NCI-H1436 treated with DMSO at 0.1 percent for 48 hours (cell line): ENCODE results near the gene VTI1A.

Experiments
- DNase-seq: peaks from one replicate; lab custom pipeline; 2025; lab: John Stamatoyannopoulos, UW

Gene VTI1A

GRCh38 chr10:112679392-112679791, 232.4 kb downstream of the VTI1A start:
- DNase-seq, result no peak

DNA sequence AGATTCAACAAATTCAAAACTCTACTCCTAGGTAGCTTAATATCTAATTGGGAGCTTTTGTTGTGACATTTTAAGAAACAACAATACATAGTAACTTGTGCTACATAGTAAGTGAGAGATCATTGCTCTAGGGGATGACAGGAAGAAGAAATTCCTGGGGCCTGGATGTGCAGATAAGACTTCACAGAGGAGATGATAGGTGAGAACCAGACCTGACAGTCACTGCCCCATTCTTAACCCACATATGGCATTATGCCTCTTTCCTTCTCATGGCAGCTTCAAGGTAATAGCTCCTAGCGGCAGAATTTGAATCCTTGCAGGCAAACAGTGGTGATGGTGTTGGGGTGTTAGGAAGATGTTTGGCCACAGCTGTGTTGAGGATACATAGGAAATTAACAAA, 233.6 kb downstream of the VTI1A start:
- no peak for DNase-seq

DNA sequence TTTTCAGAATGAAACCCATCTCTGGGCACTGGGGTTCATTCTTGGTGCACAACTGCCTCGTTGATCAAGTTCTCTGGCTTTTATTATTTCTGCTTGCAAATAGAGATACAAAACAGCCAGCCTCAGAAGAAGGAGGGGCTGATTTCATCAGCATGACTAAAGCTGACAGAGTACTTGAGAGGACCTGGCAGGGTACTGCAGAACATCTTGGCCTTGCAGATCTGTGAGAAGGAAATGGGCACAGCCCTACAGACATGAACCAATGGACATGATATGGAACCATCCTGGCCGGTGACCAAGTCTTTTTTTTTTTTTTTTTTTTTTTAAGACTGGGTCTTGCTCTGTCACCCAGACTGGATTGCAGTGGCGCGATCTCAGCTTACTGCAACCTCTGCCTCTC, 240.6 kb downstream of the VTI1A start:
- no peak for DNase-seq

DNA sequence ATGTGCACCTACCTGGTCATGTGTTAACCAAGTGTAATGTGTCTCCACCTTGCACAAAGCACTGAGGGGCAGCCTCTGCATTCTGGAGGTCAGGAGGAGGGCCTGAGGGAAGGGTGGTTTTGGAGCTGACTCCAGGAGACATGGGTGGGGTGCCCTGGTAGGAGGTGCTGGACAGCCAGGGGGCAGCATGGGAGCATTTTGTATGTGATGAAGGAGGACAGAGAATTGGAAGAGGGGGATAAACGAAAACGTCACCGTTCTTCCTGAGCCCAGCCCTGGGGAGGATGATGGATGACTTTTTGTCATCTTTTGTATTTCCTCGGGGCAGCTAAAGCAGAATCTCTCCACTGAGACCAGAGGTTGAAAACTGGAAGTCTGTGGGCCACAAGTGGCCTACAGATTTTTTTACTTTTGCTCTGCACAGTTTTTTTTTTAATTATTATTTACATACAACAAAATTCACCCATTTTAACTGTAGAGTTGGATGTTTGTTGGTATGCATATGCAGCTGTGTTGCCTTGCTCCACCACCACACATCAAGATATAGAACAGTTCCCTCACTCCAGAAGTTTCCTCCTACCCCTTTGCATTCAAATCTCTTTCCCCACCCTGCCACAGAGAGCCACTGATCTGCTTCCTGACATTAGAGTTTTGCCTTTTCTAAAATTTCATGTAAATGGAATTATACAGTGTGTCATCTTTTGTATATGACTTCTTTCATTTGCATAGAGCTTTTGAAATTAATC, 242.5 kb downstream of the VTI1A start:
- DNase-seq, result no peak

- no peak for DNase-seq
These were observed 248.5 kb downstream of the VTI1A start for GRCh38 chr10:112695539-112695938.

DNA sequence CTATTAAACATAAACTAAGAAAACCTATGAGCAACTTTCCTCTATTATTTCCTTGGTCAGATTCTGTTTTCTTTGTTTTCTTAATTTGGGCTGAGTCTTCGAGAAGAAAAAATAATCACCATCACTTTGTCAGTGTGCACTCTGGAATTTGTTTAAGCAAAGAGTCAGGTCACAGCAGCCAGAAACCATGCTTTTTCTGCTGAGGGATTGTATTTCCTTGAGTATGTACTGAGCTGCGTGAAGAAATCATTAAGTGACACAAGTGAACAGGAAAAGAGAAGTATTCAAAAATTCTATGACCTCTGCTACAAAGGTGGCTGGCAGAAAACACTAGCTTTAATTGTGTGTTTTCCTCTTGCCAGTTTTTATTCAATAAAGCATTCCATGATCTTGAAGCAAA, 249.6 kb downstream of the VTI1A start:
- DNase-seq, result no peak

GRCh38 chr10:112698133-112698817, 251.3 kb downstream of the VTI1A start:
- DNase-seq, result no peak

GRCh38 chr10:112698818-112699164, 251.8 kb downstream of the VTI1A start:
- no peak for DNase-seq

DNA sequence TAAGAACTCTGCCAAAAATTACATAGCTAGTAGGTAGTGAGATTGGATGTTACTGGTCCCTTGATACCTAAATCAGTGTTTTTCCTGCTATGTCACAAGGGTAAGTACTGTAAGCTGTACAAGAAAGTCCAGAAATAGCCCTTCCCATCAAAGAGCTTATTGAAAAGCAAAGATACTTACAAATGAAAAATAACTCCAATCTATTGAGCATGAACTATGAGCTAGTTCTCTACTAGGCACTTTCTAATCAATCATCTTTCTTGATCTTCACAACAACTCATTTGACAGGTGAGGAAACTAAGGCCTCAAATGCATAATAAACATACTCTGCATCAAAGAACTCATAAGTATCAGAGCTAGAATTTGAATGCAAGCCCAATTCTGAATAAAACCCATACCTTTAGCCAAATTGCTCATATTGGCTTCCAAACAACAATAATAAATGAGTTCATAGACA, 253.2 kb downstream of the VTI1A start:
- no peak for DNase-seq

DNA sequence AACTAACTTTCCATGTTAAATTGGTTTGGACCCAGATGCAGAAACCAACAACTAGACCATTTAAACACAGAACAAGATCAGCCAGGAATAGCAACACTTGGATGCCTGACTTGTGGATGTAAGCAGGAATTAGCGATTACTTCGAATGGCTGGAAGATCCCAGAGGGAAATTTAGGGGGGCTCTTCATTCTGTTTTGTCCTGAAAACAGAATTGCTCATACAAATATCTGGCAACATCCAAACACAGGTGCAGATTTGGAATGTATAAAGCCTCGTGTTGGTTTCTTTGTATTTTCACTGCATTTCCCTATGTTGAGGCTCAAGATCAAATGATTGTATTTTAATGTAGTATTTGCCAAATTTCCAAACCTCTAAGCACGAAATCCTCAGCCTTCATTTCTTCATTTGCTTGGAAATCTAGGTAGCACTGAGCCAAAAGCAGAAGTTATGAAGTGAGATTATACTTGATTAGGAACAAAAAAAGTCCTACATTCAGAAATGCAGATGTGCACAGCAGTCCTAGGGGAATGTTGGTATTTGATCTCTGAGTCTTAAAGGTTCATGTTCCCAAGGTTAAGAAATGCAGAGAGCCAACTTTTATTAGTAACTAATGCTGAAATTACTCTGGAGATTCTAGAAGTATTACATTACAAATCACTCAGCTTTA, 254.3 kb downstream of the VTI1A start:
- no peak for DNase-seq

GRCh38 chr10:112701878-112702255, 254.9 kb downstream of the VTI1A start:
- DNase-seq, result no peak

GRCh38 chr10:112706577-112706976, 259.6 kb downstream of the VTI1A start:
- DNase-seq, result no peak

GRCh38 chr10:112708461-112708860, 261.4 kb downstream of the VTI1A start:
- no peak for DNase-seq

DNA sequence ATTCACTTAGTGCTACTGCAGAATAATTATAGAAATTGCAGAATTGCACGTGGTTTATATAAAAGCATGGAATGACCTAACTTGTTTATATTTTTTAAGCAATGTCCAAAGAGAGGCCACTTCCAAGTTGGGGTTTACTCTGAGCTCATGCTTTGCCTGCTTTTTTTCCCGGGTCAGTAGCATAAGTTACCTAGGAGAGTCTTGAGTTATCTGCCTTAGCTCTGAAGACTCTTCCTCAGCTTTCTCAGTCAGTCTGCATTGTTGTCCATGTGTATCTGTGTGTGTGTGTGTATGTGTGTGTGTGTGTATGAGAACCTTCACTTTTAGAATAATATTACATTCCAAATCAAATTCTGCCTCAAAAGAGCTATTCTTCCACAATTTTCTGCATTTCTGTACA, 263.5 kb downstream of the VTI1A start:
- DNase-seq, result no peak

- no peak for DNase-seq
These were observed 264.4 kb downstream of the VTI1A start for GRCh38 chr10:112711366-112711765.

GRCh38 chr10:112712536-112712935, 265.5 kb downstream of the VTI1A start:
- no peak for DNase-seq

DNA sequence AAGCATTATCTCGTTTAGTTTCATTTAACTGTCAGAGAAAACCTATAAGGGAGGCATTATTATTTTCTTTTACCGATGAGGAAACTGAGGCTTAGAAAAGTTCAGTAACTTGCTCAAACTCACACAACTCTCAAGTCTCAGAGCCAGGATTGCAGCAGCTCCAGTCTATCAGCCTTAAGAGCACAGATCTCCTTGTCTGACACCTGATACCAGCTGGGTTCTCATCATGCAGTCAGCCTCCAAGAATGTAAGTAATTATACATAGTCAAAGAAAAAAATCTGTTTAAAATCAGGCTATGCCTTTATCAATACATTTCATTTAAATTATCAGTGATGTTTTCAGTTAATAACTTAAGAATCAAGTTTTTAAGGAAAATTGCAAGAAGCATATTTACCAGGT, 266.4 kb downstream of the VTI1A start:
- DNase-seq, result no peak

DNA sequence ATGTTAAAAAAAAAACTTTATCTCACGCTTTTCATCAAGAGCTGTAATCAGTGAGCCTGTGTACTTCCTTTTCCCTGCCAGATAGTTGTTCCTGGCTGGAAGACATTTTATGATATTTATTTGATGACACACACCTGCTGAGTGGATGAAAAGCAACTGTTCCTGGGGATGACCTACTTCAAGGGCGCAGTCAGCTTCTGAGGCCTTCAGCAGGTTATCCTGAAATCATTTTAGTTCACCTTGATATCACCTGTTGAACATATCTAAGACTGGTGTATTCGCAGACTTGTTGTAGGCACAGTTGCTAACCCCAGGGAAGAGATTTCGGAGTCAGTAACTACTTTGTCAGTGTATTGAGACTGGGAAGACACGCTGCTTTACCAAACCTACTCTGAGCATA, 268.6 kb downstream of the VTI1A start:
- no peak for DNase-seq

- no peak for DNase-seq
These were observed 269.1 kb downstream of the VTI1A start for GRCh38 chr10:112716076-112716475.

GRCh38 chr10:112716924-112717413, 270.0 kb downstream of the VTI1A start:
- DNase-seq, result no peak

DNA sequence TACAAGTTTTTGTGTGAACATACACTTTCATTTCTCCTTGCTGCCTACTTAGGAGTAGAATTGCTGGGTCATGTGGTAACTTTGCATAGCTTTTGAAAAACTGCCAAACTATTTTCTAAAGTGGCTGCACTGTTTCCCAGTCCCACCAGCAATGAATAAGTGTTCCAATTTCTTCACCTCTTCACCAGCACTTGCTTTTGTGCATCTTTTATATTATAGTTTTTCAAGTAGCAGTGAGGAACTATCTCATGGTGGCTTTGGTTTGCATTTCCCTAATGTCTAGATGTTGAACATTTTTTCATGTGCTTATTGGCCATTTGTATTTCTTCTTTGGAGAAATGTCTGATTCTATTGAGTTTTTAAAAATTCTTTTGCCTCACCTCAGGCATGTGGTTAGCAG, 273.2 kb downstream of the VTI1A start:
- no peak for DNase-seq

GRCh38 chr10:112721080-112721698, 274.2 kb downstream of the VTI1A start:
- DNase-seq, result no peak

DNA sequence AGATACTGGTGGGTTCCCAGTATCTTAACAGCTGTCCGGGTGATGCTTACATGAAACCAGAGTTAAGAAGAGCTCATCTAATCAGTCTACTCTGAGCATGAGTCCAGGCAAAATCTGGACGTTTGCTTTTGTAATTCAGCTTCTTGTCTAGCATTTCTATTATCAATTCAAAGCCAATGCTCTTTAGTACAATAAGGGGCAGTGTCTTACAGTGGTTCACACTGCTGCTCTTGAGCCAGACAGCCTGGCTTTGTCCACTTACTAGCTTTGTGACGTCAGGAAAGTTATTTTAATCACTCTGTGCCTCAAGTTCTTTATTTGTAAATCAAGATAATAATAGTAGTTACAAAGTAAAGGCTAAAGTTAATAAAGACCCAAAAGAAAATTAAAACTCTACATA, 275.7 kb downstream of the VTI1A start:
- DNase-seq, result no peak
